Mucosa of rectum (tissue), 2 donors: ENCODE results near the gene SLIT1.

ENCODE experiments used
- H3K27ac ChIP-seq, 2 donors: one replicate each; pipeline ENCODE4 v1.7.0; 2013; ENCODE audit warnings: inconsistent platforms in 2 of 2, low read depth in 2 of 2, low read length in 2 of 2
- H3K27me3 ChIP-seq, 2 donors: one replicate each; pipeline ENCODE4 v1.7.0; 2013; ENCODE audit warnings: low read length in 2 of 2; ENCODE audit not compliant: control insufficient read depth in 2 of 2, insufficient read depth in 2 of 2
- H3K36me3 ChIP-seq, 2 donors: one replicate each; pipeline ENCODE4 v1.7.0; 2013; ENCODE audit warnings: low read length in 2 of 2; ENCODE audit not compliant: control insufficient read depth in 2 of 2, insufficient read depth in 2 of 2
- H3K4me1 ChIP-seq, 2 donors: one replicate each; pipeline ENCODE4 v1.7.0; 2013; ENCODE audit warnings: low read length in 2 of 2, mild to moderate bottlenecking in 1 of 2; ENCODE audit not compliant: control insufficient read depth in 2 of 2, insufficient read depth in 2 of 2
- H3K4me3 ChIP-seq, 2 donors: one replicate each; pipeline ENCODE4 v1.7.0; 2013; ENCODE audit warnings: low read length in 2 of 2
- H3K9ac ChIP-seq, 2 donors: one replicate each; pipeline ENCODE4 v1.7.0; 2013; ENCODE audit warnings: low read length in 2 of 2, low read depth in 1 of 2, mild to moderate bottlenecking in 1 of 2
- H3K9me3 ChIP-seq, 2 donors: one replicate each; pipeline ENCODE4 v1.7.0; 2013; ENCODE audit warnings: low read length in 2 of 2; ENCODE audit not compliant: control insufficient read depth in 2 of 2
- donor health status: healthy.
- donor health status: Normal muscosa, but diverticular disease.

Gene SLIT1

GRCh38 chr10:97078938-97079445, 106.8 kb downstream of the SLIT1 start:
- Histone ChIP-seq H3K36me3 (no peaks in the 10 kb centered on the region), H3K9me3 (no peaks in the 10 kb centered on the region), H3K27ac (no peak overlapping the region), H3K4me1 (no peaks in the 10 kb centered on the region), H3K9ac (no peak overlapping the region), H3K27me3 (peaks cover 3 to 11% of the 10 kb centered on the region in 2 donors), H3K4me3 (no peak overlapping the region)

GRCh38 chr10:97078261-97078937, 107.4 kb downstream of the SLIT1 start:
- H3K9me3 ChIP-seq, result no peaks in the 10 kb centered on the region
- H3K9ac ChIP-seq, result no peak overlapping the region
- H3K4me3 ChIP-seq, result no peak overlapping the region
- H3K36me3 ChIP-seq, result no peaks in the 10 kb centered on the region
- H3K4me1 ChIP-seq, result no peaks in the 10 kb centered on the region
- no peak overlapping the region for H3K27ac ChIP-seq
- H3K27me3 ChIP-seq, result peaks cover 5 to 17% of the 10 kb centered on the region in 2 donors

- Histone ChIP-seq H3K27me3 (peaks cover 17 to 23% of the 10 kb centered on the region in 2 donors), H3K27ac (no peak overlapping the region), H3K4me3 (no peak overlapping the region), H3K4me1 (no peaks in the 10 kb centered on the region), H3K36me3 (no peaks in the 10 kb centered on the region), H3K9ac (no peak overlapping the region), H3K9me3 (no peaks in the 10 kb centered on the region)
Measured at GRCh38 chr10:97076781-97077180, 109.0 kb downstream of the SLIT1 start.

- H3K27ac ChIP-seq, result no peak overlapping the region
- H3K27me3 ChIP-seq, result peaks cover 17 to 28% of the 10 kb centered on the region in 2 donors
- no peaks in the 10 kb centered on the region for H3K9me3 ChIP-seq
Measured at GRCh38 chr10:97075961-97076525, 109.7 kb downstream of the SLIT1 start.

GRCh38 chr10:97075421-97075820, 110.3 kb downstream of the SLIT1 start:
- H3K27me3 ChIP-seq, result peaks cover 17 to 29% of the 10 kb centered on the region in 2 donors
- H3K4me1 ChIP-seq, result no peaks in the 10 kb centered on the region

More at GRCh38 chr10:97075961-97076525, 109.7 kb downstream of the SLIT1 start:
- Histone ChIP-seq H3K4me3 (no peak overlapping the region), H3K4me1 (no peaks in the 10 kb centered on the region), H3K36me3 (no peaks in the 10 kb centered on the region), H3K9ac (no peak overlapping the region)

GRCh38 chr10:97074256-97075145, 111.3 kb downstream of the SLIT1 start:
- Histone ChIP-seq H3K9me3 (no peaks in the 10 kb centered on the region), H3K9ac (no peak overlapping the region), H3K27me3 (peaks cover 17 to 29% of the 10 kb centered on the region in 2 donors), H3K4me3 (no peak overlapping the region), H3K4me1 (no peaks in the 10 kb centered on the region), H3K36me3 (no peaks in the 10 kb centered on the region), H3K27ac (no peak overlapping the region)

More at GRCh38 chr10:97075421-97075820, 110.3 kb downstream of the SLIT1 start:
- no peak overlapping the region for H3K4me3 ChIP-seq
- H3K27ac ChIP-seq, result no peak overlapping the region
- H3K9me3 ChIP-seq, result no peaks in the 10 kb centered on the region
- no peak overlapping the region for H3K9ac ChIP-seq
- no peaks in the 10 kb centered on the region for H3K36me3 ChIP-seq

GRCh38 chr10:97072851-97073665, 112.7 kb downstream of the SLIT1 start:
- no peak overlapping the region for H3K4me3 ChIP-seq
- no peaks in the 10 kb centered on the region for H3K9me3 ChIP-seq
- H3K27ac ChIP-seq, result no peak overlapping the region
- H3K27me3 ChIP-seq, result peaks cover 14 to 29% of the 10 kb centered on the region in 2 donors
- H3K9ac ChIP-seq, result no peak overlapping the region
- H3K36me3 ChIP-seq, result no peaks in the 10 kb centered on the region
- H3K4me1 ChIP-seq, result no peaks in the 10 kb centered on the region

GRCh38 chr10:97071496-97071895, 114.3 kb downstream of the SLIT1 start:
- H3K4me1 ChIP-seq, result no peaks in the 10 kb centered on the region
- no peak overlapping the region for H3K9ac ChIP-seq
- H3K4me3 ChIP-seq, result no peak overlapping the region
- H3K27ac ChIP-seq, result no peak overlapping the region
- no peaks in the 10 kb centered on the region for H3K36me3 ChIP-seq
- no peaks in the 10 kb centered on the region for H3K9me3 ChIP-seq
- peaks cover 14 to 29% of the 10 kb centered on the region in 2 donors for H3K27me3 ChIP-seq

- peaks cover 14 to 23% of the 10 kb centered on the region in 2 donors for H3K27me3 ChIP-seq
- no peaks in the 10 kb centered on the region for H3K4me1 ChIP-seq
- no peak overlapping the region for H3K4me3 ChIP-seq
- no peaks in the 10 kb centered on the region for H3K36me3 ChIP-seq
- H3K9ac ChIP-seq, result no peak overlapping the region
- H3K27ac ChIP-seq, result no peak overlapping the region
- no peaks in the 10 kb centered on the region for H3K9me3 ChIP-seq
Measured at GRCh38 chr10:97069576-97070362, 116.0 kb downstream of the SLIT1 start.
